Choroid plexus epithelial cell (primary cell): Measurements from ENCODE around the gene FOXN3.

Experiments
- DNase-seq: peaks from one replicate; pipeline ENCODE4 v3.0.0-alpha.2; 2010; ENCODE audit warnings: low read depth
- H3K4me3 ChIP-seq: 2 replicates; pipeline ENCODE4 v1.5.1; 2011; ENCODE audit warnings: low read depth, mild to moderate bottlenecking, control low read depth, low read length, moderate library complexity
- TF ChIP-seq, protein P1 (sequence below): conservative IDR thresholded peaks from 2 replicates; pipeline ENCODE4 v1.5.1; 2011; ENCODE audit warnings: low read depth, mild to moderate bottlenecking, control low read depth, inconsistent platforms, low read length, moderate library complexity

FOXN3 gene

DNA sequence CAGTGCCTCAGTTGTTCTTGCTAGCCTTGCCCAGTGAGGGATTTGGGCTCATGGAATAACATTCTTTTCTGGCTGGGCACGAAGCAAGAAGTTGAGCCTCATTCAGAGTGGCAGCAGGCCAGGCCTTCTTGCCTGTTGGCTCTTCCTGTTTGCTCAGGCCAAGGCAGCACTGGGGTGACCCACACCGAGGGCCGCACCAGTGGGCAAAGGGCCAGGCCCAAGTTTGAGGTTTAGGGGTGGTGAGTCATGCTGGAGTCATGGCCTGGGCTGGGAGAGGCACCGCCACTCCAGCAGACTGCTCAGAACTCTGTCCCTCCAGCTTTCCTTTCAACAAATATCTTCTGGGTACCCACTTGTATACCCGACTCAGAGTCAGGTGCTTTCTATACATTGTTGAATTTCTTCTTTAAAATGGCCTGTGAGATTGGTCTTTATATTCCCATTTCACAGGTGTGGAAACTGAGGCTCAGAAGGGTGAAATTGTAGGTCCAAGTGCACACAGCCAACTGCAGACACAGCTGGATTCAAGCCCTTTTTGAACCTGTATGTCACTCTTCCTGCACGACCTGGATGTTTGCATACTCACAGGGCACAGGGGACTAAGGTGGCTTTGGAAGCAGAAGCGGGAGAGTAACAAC lies 279.4 kb downstream of the FOXN3 start:
- DNase-seq = peak; percentile 77
- H3K4me3 ChIP-seq = no peak overlapping the region
- TF ChIP-seq, protein P1, sequence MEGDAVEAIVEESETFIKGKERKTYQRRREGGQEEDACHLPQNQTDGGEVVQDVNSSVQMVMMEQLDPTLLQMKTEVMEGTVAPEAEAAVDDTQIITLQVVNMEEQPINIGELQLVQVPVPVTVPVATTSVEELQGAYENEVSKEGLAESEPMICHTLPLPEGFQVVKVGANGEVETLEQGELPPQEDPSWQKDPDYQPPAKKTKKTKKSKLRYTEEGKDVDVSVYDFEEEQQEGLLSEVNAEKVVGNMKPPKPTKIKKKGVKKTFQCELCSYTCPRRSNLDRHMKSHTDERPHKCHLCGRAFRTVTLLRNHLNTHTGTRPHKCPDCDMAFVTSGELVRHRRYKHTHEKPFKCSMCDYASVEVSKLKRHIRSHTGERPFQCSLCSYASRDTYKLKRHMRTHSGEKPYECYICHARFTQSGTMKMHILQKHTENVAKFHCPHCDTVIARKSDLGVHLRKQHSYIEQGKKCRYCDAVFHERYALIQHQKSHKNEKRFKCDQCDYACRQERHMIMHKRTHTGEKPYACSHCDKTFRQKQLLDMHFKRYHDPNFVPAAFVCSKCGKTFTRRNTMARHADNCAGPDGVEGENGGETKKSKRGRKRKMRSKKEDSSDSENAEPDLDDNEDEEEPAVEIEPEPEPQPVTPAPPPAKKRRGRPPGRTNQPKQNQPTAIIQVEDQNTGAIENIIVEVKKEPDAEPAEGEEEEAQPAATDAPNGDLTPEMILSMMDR = no peak

DNA sequence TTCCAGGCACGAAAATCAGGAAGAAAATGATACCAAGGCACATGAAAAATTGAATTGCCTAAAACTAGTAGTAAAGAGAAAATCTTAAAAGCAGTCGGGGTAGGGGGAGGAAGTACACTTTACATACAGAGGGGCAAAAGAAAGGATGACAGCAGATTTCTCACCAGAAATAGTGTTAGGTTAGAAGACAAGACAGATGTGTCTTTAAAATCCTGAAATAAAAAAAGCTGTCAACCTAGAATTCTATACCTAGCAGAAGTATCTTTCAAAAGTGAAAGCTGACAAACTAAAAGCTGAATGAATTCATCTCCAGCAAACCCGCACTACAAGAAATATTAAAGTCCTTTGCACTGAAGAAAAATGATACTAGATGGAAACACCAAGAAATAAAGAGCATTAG lies 280.4 kb downstream of the FOXN3 start:
- H3K4me3 ChIP-seq = no peak overlapping the region
- no peak for DNase-seq
- TF ChIP-seq, protein P1 = no peak

DNA sequence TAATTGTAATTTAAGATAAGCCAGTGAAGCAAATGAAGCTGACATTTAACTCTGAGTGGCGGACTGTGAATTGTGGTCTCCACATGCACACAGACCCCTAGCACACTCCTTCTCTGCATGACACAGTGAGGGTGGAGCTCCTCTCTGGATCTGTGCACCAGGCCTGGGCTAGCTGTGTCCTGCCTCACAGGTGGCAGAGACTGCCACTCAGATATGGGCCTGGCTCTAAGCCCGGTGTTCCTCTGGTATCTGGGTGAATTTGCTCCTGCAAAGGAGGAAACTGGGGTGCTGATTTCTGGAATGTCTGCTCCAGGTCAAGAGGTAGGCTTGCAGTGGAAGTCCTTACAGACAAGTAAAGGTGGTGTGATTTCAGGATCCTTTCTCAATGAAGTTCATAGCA lies 282.4 kb downstream of the FOXN3 start:
- TF ChIP-seq, protein P1 = no peak
- DNase-seq = no peak
- H3K4me3 ChIP-seq = no peak overlapping the region

DNA sequence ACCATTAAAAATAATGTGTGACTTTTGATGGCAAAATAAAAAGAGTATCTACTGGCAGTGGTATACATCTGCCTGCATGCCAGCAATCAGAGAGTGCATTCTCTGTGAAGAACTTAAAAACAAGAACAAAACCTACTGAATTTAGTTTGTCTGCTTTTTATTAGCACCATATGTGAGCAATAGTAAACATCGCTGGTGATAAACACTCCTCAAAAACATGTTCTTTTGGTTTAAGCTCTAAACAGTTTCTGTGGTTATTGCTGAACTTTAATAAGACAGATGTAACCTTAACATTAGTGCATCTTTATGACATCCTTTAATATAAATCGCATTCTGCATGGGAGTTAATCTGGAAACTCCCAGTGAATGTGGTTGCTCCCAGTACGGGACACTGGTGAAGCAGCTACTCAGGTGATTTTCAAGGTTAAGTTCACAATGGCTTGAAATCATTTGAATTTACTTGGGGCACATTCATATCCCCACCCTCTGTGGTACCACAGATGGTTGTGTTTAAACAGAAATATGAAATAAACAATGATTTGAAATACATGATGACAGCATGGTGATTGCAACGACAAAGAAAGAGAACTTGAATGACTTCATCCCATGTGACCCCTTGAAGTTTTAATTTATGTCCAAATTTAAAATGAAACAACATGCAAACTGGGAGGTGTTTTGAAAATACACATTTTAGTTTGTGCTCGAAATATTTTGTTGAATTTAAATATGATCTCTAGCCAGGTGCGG lies 285.9 kb downstream of the FOXN3 start:
- no peak for DNase-seq
- H3K4me3 ChIP-seq = no peak overlapping the region
- TF ChIP-seq, protein P1 = no peak

DNA sequence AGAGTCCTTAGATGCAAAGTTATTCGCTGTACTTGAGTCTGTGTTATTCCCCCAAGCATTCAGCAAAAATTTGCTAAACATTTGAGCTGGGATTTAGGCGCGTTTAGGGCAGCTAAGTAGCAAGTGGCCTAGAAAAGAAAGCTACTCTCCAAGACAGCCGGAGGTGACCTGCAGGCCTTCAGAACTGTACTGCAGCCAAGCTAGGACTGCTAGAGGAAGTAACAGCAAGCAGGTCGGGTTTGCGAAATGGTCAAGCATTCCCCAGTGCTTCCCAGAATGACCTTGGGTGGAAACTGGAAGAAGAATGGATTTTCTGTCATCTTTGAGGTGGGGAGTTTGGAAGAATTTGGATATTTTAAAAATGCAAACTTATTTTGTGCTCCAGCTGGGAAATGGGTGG lies 287.5 kb downstream of the FOXN3 start:
- TF ChIP-seq, protein P1 = no peak
- peak; percentile 74 for DNase-seq
- H3K4me3 ChIP-seq = no peak overlapping the region

DNA sequence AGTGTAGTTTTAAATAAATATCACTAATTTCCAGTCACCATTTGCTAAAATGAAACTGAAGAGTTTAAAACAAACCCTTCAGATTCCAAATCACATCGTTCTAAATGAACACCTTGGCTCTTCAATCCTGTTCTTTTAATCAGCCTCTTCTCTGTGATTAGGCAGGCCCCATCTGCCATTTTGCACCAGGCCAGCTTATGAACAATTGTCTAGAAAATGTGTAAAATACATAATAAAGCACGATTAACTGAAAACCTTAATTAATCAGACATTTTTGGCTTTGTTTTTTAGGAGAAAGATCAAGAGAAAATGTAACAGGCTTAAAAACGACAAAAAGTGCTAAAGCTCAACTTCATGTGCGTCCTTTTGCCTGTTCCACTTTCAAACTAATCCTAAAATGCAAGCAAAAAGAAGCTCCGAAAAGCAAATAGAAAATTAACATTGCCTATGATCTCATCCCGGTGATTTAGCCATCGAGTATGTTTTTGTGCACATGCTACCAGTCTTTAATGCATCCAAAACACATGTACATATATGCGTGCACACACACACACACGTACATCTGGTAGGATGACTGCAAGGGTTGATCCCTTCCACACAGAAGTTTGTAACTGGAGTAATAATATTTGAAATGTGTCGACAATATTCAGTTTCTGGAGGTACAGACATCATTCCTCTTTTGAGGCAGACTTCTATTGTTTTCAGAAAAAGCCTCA lies 288.6 kb downstream of the FOXN3 start:
- TF ChIP-seq, protein P1 = no peak
- DNase-seq = no peak
- no peak overlapping the region for H3K4me3 ChIP-seq
